ENCODE measurements around the gene NFIB.

The NFIB gene

DNA sequence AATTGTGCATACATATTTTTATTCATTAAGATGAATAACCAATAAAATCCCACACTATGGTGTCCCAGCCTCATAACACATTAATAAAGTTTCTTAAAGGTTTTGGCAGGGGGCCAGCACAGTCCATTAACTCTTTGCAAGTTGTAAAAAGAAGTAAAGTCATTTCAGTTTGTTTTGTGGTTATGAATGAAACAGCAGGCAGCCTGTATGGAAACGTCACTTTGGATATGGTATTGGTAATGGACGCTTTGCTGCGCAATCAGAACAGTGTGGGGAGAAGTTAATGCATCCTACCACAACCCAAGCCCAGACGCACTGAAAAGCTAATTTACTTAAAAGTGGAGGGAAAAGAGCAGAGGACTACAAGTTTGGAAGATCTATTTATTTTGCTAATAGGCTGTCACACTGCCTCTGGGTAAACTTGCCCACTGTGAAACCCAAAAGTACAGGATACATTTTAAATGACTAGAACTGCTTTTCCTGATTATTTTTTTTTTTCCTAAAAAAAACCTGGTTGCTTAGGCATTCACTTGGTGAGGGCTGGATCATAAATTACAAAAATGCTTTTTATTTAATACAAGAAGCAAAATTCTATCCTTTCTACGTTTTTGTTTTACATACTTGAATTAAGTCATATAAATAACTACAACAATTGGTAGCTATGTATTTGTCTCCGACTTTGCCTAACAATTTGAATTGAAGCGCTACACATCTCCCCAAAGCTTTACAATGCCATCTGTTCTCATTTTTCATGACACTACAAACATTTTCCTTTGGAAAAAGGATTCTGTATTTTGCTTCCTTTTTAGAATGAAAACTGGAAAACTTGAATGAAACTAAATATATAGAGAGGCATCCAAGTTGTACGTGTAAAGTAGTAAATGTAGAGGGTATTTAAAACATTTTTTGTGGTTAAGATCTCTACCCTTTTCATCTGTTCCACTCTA, 104.3 kb downstream of the NFIB start:
- no peak for TF ChIP-seq CTCF (IDR thresholded peaks at IDR 0.05; ENCODE audit: unreplicated experiment in 3 of 3)
- H3K4me1 Mint-ChIP-seq = peaks cover 79% of the 10 kb centered on the region
- peaks cover 6% of the 10 kb centered on the region for H3K36me3 Mint-ChIP-seq (ENCODE audit: low read depth)
- peak overlapping the region; percentile 1 to 31 (median 10) for H3K27ac Mint-ChIP-seq
- no peaks in the 10 kb centered on the region for H3K27me3 Mint-ChIP-seq (ENCODE audit: low read depth)
- no peaks in the 10 kb centered on the region for H3K9me3 Mint-ChIP-seq
- peak overlapping the region in 1 of 3 experiments; percentile 24 for H3K4me3 Mint-ChIP-seq

DNA sequence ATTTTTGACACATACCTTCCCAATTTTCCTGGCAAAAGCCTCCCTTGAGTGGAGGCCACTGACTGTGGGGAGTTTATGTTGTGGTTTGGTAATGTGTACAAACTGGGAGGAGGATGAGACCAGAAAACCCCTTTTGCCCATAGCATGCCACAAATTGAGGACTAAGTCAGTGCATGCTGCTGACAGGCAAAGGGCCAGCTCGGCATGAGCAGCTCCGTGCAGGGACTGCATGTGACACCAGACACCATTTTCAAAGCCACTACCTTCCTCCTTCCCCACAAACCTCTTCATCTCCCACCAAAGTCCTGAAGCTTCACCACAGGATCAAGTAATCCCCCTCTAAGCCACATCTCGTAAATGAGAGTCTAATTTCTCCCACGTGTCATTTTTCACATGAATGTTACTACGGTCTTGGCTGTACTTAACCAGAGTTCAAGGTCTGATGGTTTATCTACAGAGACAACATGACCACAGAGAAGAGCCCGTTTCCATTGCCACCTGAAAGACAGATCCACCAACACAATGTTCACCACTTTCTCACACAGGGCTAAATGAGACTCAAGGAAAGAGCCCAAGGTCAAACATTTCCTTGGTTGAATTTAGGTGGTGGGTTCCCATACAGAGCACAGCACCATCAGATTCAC, 106.5 kb downstream of the NFIB start:
- no peak for TF ChIP-seq CTCF (IDR thresholded peaks at IDR 0.05; ENCODE audit: unreplicated experiment in 3 of 3)
- Mint-ChIP-seq H3K4me1 (peaks cover 83% of the 10 kb centered on the region), H3K36me3 (ENCODE audit: low read depth) (peaks cover 9% of the 10 kb centered on the region), H3K9me3 (no peaks in the 10 kb centered on the region), H3K27ac (peak overlapping the region in 2 of 3 experiments; percentile 2 to 6), H3K27me3 (ENCODE audit: low read depth) (no peaks in the 10 kb centered on the region), H3K4me3 (no peak overlapping the region)

GRCh38 chr9:14205463-14205862, 108.5 kb downstream of the NFIB start:
- Mint-ChIP-seq H3K27me3 (ENCODE audit: low read depth) (no peaks in the 10 kb centered on the region), H3K9me3 (no peaks in the 10 kb centered on the region), H3K4me1 (peaks cover 88% of the 10 kb centered on the region), H3K36me3 (ENCODE audit: low read depth) (peaks cover 9% of the 10 kb centered on the region), H3K27ac (peak overlapping the region in 2 of 3 experiments; percentile 6 to 33), H3K4me3 (no peak overlapping the region)
- TF ChIP-seq CTCF (IDR thresholded peaks at IDR 0.05; ENCODE audit: unreplicated experiment in 3 of 3) = no peak

- H3K4me3 Mint-ChIP-seq = peak overlapping the region in 1 of 3 experiments; percentile 57
- H3K27ac Mint-ChIP-seq = peak overlapping the region; percentile 90 to 95 (median 90)
- peaks cover 87% of the 10 kb centered on the region for H3K4me1 Mint-ChIP-seq
- H3K27me3 Mint-ChIP-seq (ENCODE audit: low read depth) = no peaks in the 10 kb centered on the region
- no peak for TF ChIP-seq CTCF (IDR thresholded peaks at IDR 0.05; ENCODE audit: unreplicated experiment in 3 of 3)
- H3K36me3 Mint-ChIP-seq (ENCODE audit: low read depth) = peaks cover 9% of the 10 kb centered on the region
- no peaks in the 10 kb centered on the region for H3K9me3 Mint-ChIP-seq
Measured at GRCh38 chr9:14203356-14204056, 110.4 kb downstream of the NFIB start.

DNA sequence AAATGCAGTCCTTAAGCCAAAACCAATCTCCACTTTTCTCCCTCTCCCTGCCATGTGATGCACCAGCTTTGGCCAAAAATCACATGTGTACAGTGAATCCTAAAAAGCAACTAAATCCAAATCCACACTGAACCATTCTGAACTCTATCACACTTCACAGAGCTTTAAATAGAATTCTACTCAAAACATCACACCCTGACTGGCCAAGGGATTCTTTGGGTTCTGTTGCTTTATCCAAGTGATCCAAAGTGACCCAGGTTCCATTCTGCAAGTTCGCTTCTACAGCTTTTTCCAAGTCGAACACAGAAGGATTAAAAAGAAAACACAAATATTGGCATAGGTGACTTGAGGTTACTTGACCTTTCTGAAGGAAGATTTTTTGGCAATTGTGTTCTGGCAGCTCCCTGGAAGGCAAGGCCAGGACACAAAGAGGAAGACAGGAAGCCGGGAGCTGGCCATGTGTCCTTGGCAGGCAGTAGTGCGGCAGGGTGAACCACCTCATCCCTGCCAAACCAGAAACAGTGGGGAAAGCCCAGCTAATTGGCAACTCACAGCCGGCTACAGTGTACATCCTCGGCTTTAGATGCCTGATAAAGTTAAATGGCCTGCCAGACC, 115.0 kb downstream of the NFIB start:
- Mint-ChIP-seq H3K9me3 (no peaks in the 10 kb centered on the region), H3K27ac (peak overlapping the region; percentile 3 to 21 (median 4)), H3K36me3 (ENCODE audit: low read depth) (peaks cover 6% of the 10 kb centered on the region), H3K27me3 (ENCODE audit: low read depth) (no peaks in the 10 kb centered on the region), H3K4me3 (peak overlapping the region in 1 of 3 experiments; percentile 3), H3K4me1 (peaks cover 84% of the 10 kb centered on the region)
- no peak for TF ChIP-seq CTCF (IDR thresholded peaks at IDR 0.05; ENCODE audit: unreplicated experiment in 3 of 3)
